HTERT RPE-1 (cell line): Measurements from ENCODE around the gene WBP2.

Source experiments
- in situ Hi-C: fragments of 300-500 bp; cut with MboI; formaldehyde crosslinking; loops from 4 replicates; pipeline ENCODE4 v1.14.3; 2020; ENCODE audit warnings: low sequenced_read_pairs

Gene WBP2

GRCh38 chr17:75831032-75831571, 24.0 kb downstream of the WBP2 start:
- in situ Hi-C loops: no loop called here

- in situ Hi-C loops: no loop called here
These were observed 24.7 kb downstream of the WBP2 start for GRCh38 chr17:75830164-75831031.

GRCh38 chr17:75829747-75830146, 25.4 kb downstream of the WBP2 start:
- in situ Hi-C loops: no loop called here

- in situ Hi-C loops: no loop called here
These were observed 26.4 kb downstream of the WBP2 start for GRCh38 chr17:75828741-75829140.

- in situ Hi-C loops: no loop called here
These were observed 27.1 kb downstream of the WBP2 start for GRCh38 chr17:75828076-75828400.

GRCh38 chr17:75827308-75828075, 27.6 kb downstream of the WBP2 start:
- in situ Hi-C loops: no loop called here

GRCh38 chr17:75826561-75827307, 28.4 kb downstream of the WBP2 start:
- in situ Hi-C loops: no loop called here

GRCh38 chr17:75825748-75826370, 29.3 kb downstream of the WBP2 start:
- in situ Hi-C loops: no loop called here

- in situ Hi-C loops: no loop called here
These were observed 30.0 kb downstream of the WBP2 start for GRCh38 chr17:75825149-75825552.

- in situ Hi-C loops: no loop called here
These were observed 30.5 kb downstream of the WBP2 start for GRCh38 chr17:75824666-75825065.

GRCh38 chr17:75824050-75824552, 31.0 kb downstream of the WBP2 start:
- in situ Hi-C loops: no loop called here

- in situ Hi-C loops: no loop called here
These were observed 31.7 kb downstream of the WBP2 start for GRCh38 chr17:75823257-75824041.

GRCh38 chr17:75822800-75823166, 32.4 kb downstream of the WBP2 start:
- in situ Hi-C loops: no loop called here

- in situ Hi-C loops: no loop called here
These were observed 32.9 kb downstream of the WBP2 start for GRCh38 chr17:75822119-75822799.

GRCh38 chr17:75821552-75821951, 33.6 kb downstream of the WBP2 start:
- in situ Hi-C loops: no loop called here

- in situ Hi-C loops: no loop called here
These were observed 34.7 kb downstream of the WBP2 start for GRCh38 chr17:75820094-75821080.

- in situ Hi-C loops: no loop called here
These were observed 35.5 kb downstream of the WBP2 start for GRCh38 chr17:75819678-75820077.

- in situ Hi-C loops: no loop called here
These were observed 36.0 kb downstream of the WBP2 start for GRCh38 chr17:75819116-75819515.
